ENCODE measurements around the gene PHLDB2. TPM values are rescaled to one million over a fixed set of nuclear protein-coding genes. Genes with fewer than 3 reads are reported as not detected.

PHLDB2 gene
- total and polyA plus RNA-seq, 8 donors, result 10.6 to 149 (median 29.0) TPM

DNA sequence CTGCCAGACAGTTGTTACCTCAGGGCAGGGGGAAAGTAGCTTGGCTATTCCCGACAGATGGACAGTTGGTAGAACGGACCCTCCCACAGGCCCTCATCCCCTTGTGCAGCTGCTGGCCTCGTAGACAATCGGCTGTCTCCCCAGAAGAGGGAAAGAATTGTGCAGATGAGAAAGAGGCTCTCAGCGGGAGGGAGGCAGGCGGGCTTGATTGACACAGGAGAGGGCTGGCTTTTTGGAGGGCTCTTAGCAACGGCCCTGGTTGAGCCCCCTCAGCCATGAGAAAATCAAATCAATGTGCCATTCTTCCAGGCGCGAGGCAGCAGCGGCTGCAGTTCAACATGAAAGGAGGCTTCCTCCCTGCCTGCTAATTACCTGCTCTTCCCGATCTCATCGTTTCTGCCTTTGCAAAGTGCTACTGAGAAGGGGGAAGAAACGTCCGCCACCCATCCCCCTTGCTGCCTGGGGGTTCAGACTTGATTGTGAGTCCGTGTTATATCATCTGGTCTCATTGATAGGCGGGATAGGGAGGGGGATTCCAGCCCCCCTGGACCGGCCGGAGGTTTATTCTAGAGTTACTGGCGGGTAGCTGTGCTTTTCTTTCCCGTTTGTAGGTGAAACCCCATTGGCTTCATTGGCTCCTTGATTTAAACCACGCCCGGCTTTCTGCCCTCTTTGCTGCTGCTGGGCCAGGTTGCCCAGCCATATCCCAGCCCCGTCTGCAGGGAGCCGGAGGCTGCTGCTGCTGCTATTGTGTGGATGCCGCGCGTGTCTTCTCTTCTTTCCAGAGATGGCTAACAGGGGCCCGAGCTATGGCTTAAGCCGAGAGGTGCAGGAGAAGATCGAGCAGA lies 139.8 kb downstream of the PHLDB2 start, which contains the start of gene TAGLN3:
TSS of gene TAGLN3 (plus strand) at position 287 of the 848 bp plus-strand sequence. CDS start at position 788, 501 bp downstream.
- peaks cover 7 to 16% (median 15%) of the 10 kb centered on the region in 4 donors for H3K4me1 ChIP-seq
- TF ChIP-seq POLR2A (IDR thresholded peaks at IDR 0.05) (no peak), POLR2AphosphoS5 (IDR thresholded peaks at IDR 0.05) (no peak), EP300 (IDR thresholded peaks at IDR 0.05) (no peak)
- TF ChIP-seq, protein P1, sequence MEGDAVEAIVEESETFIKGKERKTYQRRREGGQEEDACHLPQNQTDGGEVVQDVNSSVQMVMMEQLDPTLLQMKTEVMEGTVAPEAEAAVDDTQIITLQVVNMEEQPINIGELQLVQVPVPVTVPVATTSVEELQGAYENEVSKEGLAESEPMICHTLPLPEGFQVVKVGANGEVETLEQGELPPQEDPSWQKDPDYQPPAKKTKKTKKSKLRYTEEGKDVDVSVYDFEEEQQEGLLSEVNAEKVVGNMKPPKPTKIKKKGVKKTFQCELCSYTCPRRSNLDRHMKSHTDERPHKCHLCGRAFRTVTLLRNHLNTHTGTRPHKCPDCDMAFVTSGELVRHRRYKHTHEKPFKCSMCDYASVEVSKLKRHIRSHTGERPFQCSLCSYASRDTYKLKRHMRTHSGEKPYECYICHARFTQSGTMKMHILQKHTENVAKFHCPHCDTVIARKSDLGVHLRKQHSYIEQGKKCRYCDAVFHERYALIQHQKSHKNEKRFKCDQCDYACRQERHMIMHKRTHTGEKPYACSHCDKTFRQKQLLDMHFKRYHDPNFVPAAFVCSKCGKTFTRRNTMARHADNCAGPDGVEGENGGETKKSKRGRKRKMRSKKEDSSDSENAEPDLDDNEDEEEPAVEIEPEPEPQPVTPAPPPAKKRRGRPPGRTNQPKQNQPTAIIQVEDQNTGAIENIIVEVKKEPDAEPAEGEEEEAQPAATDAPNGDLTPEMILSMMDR (IDR thresholded peaks at IDR 0.05), result no peak
- DNase-seq, result peak; percentile 54 to 67
- peaks cover 0 to 26% (median 10%) of the 10 kb centered on the region in 3 donors for H3K27me3 ChIP-seq
- peaks cover 0 to under 1% (median 0%) of the 10 kb centered on the region in 4 donors for H3K36me3 ChIP-seq
- intact Hi-C loops (cut with DNase I; ENCODE audit: low total_unique reads), result no loop called here
- peak within 1 kb of the TSS; percentile 37 to 51 (median 42) for H3K4me3 ChIP-seq
- H3K9me3 ChIP-seq, result no peaks in the 10 kb centered on the region
- H3K27ac ChIP-seq, result no peak within 1 kb of the TSS
- WGBS, 5 donors, result 5 to 24% (median 9%) methylated on average over 25 to 30 of the region's 30 CpGs

GRCh38 chr3:111999484-112000324 lies 140.6 kb downstream of the PHLDB2 start:
- no peaks in the 10 kb centered on the region for H3K36me3 ChIP-seq
- H3K27ac ChIP-seq, result no peak overlapping the region
- intact Hi-C loops (cut with DNase I; ENCODE audit: low total_unique reads), result no loop called here
- peaks cover 7 to 16% (median 15%) of the 10 kb centered on the region in 4 donors for H3K4me1 ChIP-seq
- peaks cover 0 to 26% (median 10%) of the 10 kb centered on the region in 3 donors for H3K27me3 ChIP-seq
- TF ChIP-seq, protein P1 (IDR thresholded peaks at IDR 0.05), result no peak
- TF ChIP-seq POLR2A (IDR thresholded peaks at IDR 0.05) (no peak), POLR2AphosphoS5 (IDR thresholded peaks at IDR 0.05) (no peak), EP300 (IDR thresholded peaks at IDR 0.05) (no peak)
- WGBS, 5 donors, result 27 to 46% (median 30%) methylated on average over 14 to 19 of the region's 19 CpGs
- no peak for DNase-seq
- H3K4me3 ChIP-seq, result peak overlapping the region; percentile 37 to 51 (median 42)
- no peaks in the 10 kb centered on the region for H3K9me3 ChIP-seq

DNA sequence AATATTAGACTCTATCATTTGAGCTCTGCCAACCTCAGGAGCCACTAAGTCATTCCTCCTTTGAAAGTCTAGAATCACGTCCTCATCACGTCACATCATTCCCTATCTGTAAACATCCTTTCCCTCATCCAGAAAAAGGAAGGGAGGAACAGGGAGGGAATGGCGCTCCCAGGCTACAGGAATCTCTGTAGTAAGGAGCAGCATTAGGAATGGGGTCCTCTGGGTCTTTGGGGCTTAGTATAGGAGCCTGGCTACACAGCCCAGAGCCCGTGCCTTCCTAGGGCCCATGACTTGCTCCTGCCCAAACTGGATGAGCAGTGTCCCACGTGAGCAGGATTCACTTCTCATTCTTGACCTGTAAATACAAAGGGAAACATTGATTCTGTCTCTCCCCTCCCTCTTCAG lies 141.3 kb downstream of the PHLDB2 start:
- H3K36me3 ChIP-seq, result no peaks in the 10 kb centered on the region
- TF ChIP-seq, protein P1 (IDR thresholded peaks at IDR 0.05), result no peak
- no peak overlapping the region for H3K27ac ChIP-seq
- no peak overlapping the region for H3K4me3 ChIP-seq
- intact Hi-C loops (cut with DNase I; ENCODE audit: low total_unique reads), result no loop called here
- no peak for DNase-seq
- H3K4me1 ChIP-seq, result peaks cover 7 to 16% (median 15%) of the 10 kb centered on the region in 4 donors
- WGBS, 5 donors, result 91 to 94% (median 92%) methylated on average over 5 of the region's 5 CpGs
- no peaks in the 10 kb centered on the region for H3K9me3 ChIP-seq
- peaks cover 0 to 26% (median 10%) of the 10 kb centered on the region in 3 donors for H3K27me3 ChIP-seq

DNA sequence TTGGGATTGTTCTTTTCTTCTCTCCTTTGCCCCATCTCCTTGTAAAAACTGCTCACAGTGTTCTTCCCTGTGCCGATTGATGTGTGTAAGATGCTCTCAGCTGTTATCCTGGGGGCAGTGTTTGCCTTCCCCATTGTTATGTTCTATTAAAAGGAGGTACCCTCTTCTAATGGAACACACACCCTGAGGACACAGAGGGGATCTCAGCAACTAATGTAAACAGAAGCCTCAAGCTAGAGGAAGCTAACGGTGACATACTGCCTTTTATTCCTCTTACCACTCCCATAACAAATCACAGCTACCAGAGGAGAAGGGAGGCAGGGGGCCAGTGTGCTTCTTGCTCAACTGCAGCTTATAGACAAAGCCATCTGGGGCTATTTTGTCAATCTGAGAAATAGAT lies 141.9 kb downstream of the PHLDB2 start:
- TF ChIP-seq, protein P1 (IDR thresholded peaks at IDR 0.05), result no peak
- no peak for TF ChIP-seq EP300 (IDR thresholded peaks at IDR 0.05)
- no peak for TF ChIP-seq POLR2A (IDR thresholded peaks at IDR 0.05)
- no peak for TF ChIP-seq POLR2AphosphoS5 (IDR thresholded peaks at IDR 0.05)
- peaks cover 0 to 26% (median 10%) of the 10 kb centered on the region in 3 donors for H3K27me3 ChIP-seq
- no peak overlapping the region for H3K27ac ChIP-seq
- DNase-seq, result no peak
- peaks cover 7 to 16% (median 15%) of the 10 kb centered on the region in 4 donors for H3K4me1 ChIP-seq
- no peaks in the 10 kb centered on the region for H3K36me3 ChIP-seq
- H3K9me3 ChIP-seq, result no peaks in the 10 kb centered on the region
- intact Hi-C loops (cut with DNase I; ENCODE audit: low total_unique reads), result no loop called here
- H3K4me3 ChIP-seq, result no peak overlapping the region
- 72 to 89% (median 84%) methylated on average over 2 of the region's 2 CpGs for WGBS, 5 donors

Data from stomach (tissue), 9 donors.